Measurements from ENCODE around the gene NLGN4Y. TPM values are rescaled to one million over a fixed set of nuclear protein-coding genes. Genes with fewer than 3 reads are reported as not detected.
"Not testable (repeated sequence)": the region's sequence is repeated elsewhere in the genome, so short reads cannot be mapped to it uniquely, and the experiment has no call there.

NLGN4Y gene
- total RNA-seq, 4 donors from 2014 or later = 18.1 to 18.9 TPM; not detected in 2

- no peaks in the 10 kb centered on the region for H3K9me3 ChIP-seq
- no peak for TF ChIP-seq POLR2A (IDR thresholded peaks at IDR 0.05)
- TF ChIP-seq, protein P1, sequence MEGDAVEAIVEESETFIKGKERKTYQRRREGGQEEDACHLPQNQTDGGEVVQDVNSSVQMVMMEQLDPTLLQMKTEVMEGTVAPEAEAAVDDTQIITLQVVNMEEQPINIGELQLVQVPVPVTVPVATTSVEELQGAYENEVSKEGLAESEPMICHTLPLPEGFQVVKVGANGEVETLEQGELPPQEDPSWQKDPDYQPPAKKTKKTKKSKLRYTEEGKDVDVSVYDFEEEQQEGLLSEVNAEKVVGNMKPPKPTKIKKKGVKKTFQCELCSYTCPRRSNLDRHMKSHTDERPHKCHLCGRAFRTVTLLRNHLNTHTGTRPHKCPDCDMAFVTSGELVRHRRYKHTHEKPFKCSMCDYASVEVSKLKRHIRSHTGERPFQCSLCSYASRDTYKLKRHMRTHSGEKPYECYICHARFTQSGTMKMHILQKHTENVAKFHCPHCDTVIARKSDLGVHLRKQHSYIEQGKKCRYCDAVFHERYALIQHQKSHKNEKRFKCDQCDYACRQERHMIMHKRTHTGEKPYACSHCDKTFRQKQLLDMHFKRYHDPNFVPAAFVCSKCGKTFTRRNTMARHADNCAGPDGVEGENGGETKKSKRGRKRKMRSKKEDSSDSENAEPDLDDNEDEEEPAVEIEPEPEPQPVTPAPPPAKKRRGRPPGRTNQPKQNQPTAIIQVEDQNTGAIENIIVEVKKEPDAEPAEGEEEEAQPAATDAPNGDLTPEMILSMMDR (IDR thresholded peaks at IDR 0.05) = no peak
- no peak for DNase-seq
- no peaks in the 10 kb centered on the region for H3K36me3 ChIP-seq
- no peak overlapping the region for H3K4me3 ChIP-seq
- H3K27me3 ChIP-seq = no peaks in the 10 kb centered on the region
- peaks cover 0 to 4% (median 0%) of the 10 kb centered on the region in 3 donors for H3K4me1 ChIP-seq
- intact Hi-C loops (cut with DNase I) = no loop called here
- WGBS, 2 donors = 82% methylated on average over 3 of the region's 3 CpGs; no CpG with 5 or more reads in 1 of the 2 donors
- H3K27ac ChIP-seq = no peak overlapping the region
Measured at GRCh38 chrY:14837466-14837865, 313.1 kb downstream of the NLGN4Y start.

DNA sequence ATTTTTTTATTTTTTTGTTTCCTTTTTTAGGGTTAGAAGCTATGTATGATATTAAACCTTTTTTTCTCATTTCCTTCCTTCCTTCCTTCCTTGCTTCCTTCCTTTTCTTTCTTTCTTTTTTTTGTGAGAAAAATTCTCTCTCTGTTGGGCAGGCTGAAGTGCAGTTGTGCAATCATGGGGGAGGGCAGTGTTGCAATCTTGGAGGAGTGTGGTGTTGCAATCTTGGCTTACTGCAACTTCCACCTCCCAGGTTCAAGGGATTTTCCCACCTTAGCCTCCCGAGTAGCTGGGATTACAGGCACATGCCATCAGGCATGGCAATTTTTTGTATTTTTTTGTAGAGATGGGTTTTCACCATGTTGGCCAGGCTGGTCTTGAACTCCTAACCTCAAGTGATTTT is 326.4 kb downstream of the NLGN4Y start:
- Histone ChIP-seq H3K4me3 (no peak overlapping the region), H3K36me3 (no peaks in the 10 kb centered on the region), H3K27me3 (no peaks in the 10 kb centered on the region), H3K27ac (no peak overlapping the region), H3K4me1 (no peaks in the 10 kb centered on the region), H3K9me3 (no peaks in the 10 kb centered on the region)
- TF ChIP-seq POLR2A (IDR thresholded peaks at IDR 0.05) = no peak
- TF ChIP-seq, protein P1 (IDR thresholded peaks at IDR 0.05) = no peak
- WGBS, 2 donors = no CpG with 5 or more reads among the region's 1 CpG
- intact Hi-C loops (cut with DNase I) = no loop called here
- no peak for DNase-seq

GRCh38 chrY:14860448-14860847 is 336.1 kb downstream of the NLGN4Y start:
- no peak for DNase-seq
- TF ChIP-seq POLR2A (IDR thresholded peaks at IDR 0.05) = no peak
- TF ChIP-seq, protein P1 (IDR thresholded peaks at IDR 0.05) = no peak
- intact Hi-C loops (cut with DNase I) = no loop called here
- Histone ChIP-seq H3K27me3 (no peaks in the 10 kb centered on the region), H3K4me1 (no peaks in the 10 kb centered on the region), H3K9me3 (no peaks in the 10 kb centered on the region), H3K36me3 (no peaks in the 10 kb centered on the region), H3K4me3 (no peak overlapping the region), H3K27ac (no peak overlapping the region)

- 9% methylated on average over 6 of the region's 8 CpGs; no CpG with 5 or more reads in 1 of the 2 donors for WGBS, 2 donors
- H3K4me3 ChIP-seq; H3K9me3 ChIP-seq; H3K36me3 ChIP-seq; H3K27me3 ChIP-seq; H3K4me1 ChIP-seq; intact Hi-C loops (cut with DNase I); DNase-seq: not testable (repeated sequence)
- peak overlapping the region in 1 of 4 donors; percentile 29 for H3K27ac ChIP-seq
Measured at GRCh38 chrY:14861033-14861432, 336.7 kb downstream of the NLGN4Y start.

DNA sequence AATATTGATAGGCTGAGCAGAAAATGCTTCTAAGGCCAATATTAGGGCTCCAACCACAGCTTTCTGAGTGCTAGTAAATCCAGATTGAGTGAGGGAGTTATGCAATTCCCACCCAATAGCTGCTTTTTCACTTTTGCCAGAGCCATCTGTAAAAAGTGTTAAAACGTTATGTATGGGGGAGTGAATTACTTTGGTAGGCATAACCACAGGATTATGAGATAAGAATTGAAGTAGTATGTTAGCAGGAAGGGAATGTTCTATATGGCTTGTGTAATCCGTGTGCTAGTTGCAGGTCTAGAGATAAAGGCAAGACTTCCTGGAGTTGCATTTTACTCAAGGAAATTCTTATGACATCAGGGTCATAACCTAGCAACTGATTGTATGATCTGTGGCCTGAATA is 347.6 kb downstream of the NLGN4Y start:
- intact Hi-C loops (cut with DNase I) = no loop called here
- Histone ChIP-seq H3K27me3 (no peaks in the 10 kb centered on the region), H3K4me1 (no peaks in the 10 kb centered on the region), H3K4me3 (no peak overlapping the region), H3K9me3 (no peaks in the 10 kb centered on the region), H3K36me3 (no peaks in the 10 kb centered on the region), H3K27ac (no peak overlapping the region)
- TF ChIP-seq, protein P1 (IDR thresholded peaks at IDR 0.05) = no peak
- no peak for TF ChIP-seq POLR2A (IDR thresholded peaks at IDR 0.05)
- DNase-seq = no peak
- 31% methylated on average over 2 of the region's 2 CpGs; no CpG with 5 or more reads in 1 of the 2 donors for WGBS, 2 donors
